HepG2 (cell line): Measurements from ENCODE around the gene NAB2. TPM values are rescaled to one million over a fixed set of nuclear protein-coding genes. Genes with fewer than 3 reads are reported as not detected.

ENCODE experiments used
- ADNP ChIP-seq: sonication (generic); formaldehyde crosslinking; IDR thresholded peaks from 2 replicates; pipeline ENCODE4 v1.4.0; 2020; ENCODE audit warnings: missing genetic modification reagents
- EZH2 ChIP-seq: conservative IDR thresholded peaks from 2 replicates; pipeline ENCODE4 v1.6.1; 2012; ENCODE audit warnings: mild to moderate bottlenecking, low read depth, low read length, moderate library complexity
- HOXA7 ChIP-seq: sonication (generic); formaldehyde crosslinking; IDR thresholded peaks from 2 replicates; pipeline ENCODE4 v1.8.1; 2022; ENCODE audit warnings: mild to moderate bottlenecking, missing genetic modification reagents, moderate library complexity
- KDM1A ChIP-seq: IDR thresholded peaks from 2 replicates; pipeline ENCODE4 v1.6.1; 2016; ENCODE audit warnings: missing compliant biosample characterization
- NFE2 ChIP-seq: sonication (generic); formaldehyde crosslinking; IDR thresholded peaks from 2 replicates; pipeline ENCODE4 v1.4.0; 2020; ENCODE audit warnings: missing genetic modification reagents
- NFIC ChIP-seq: IDR thresholded peaks from 2 replicates; pipeline ENCODE4 v1.6.1; 2012; ENCODE audit warnings: mild to moderate bottlenecking, low read length, inconsistent platforms
- PRPF4 ChIP-seq: fragments of 200-400 bp; formaldehyde crosslinking; IDR thresholded peaks from 2 replicates; pipeline ENCODE4 v1.6.1; 2016; ENCODE audit warnings: low read length, low read depth; ENCODE audit not compliant: poor library complexity, severe bottlenecking
- TOPORS ChIP-seq: sonication (generic); formaldehyde crosslinking; IDR thresholded peaks from 2 replicates; pipeline ENCODE4 v1.8.0; 2023; ENCODE audit warnings: mild to moderate bottlenecking, missing genetic modification reagents
- U2AF2 ChIP-seq: fragments of 200-400 bp; formaldehyde crosslinking; IDR thresholded peaks from 2 replicates; pipeline ENCODE4 v1.6.1; 2017; ENCODE audit warnings: low read depth, mild to moderate bottlenecking, low read length
- ZBTB14 ChIP-seq: sonication (generic); formaldehyde crosslinking; IDR thresholded peaks from 2 replicates; pipeline ENCODE4 v1.4.0; 2020; ENCODE audit warnings: missing genetic modification reagents
- ZBTB20 ChIP-seq: sonication (generic); formaldehyde crosslinking; IDR thresholded peaks from 2 replicates; pipeline ENCODE4 v1.8.1; 2023; ENCODE audit warnings: missing genetic modification reagents, low read depth, mild to moderate bottlenecking, borderline replicate concordance
- ZNF10 ChIP-seq: sonication (generic); formaldehyde crosslinking; IDR thresholded peaks from 2 replicates; pipeline ENCODE4 v1.4.0; 2020; ENCODE audit warnings: mild to moderate bottlenecking, low read depth, missing genetic modification reagents, borderline replicate concordance
- ZNF20 ChIP-seq: sonication (generic); formaldehyde crosslinking; IDR thresholded peaks from 2 replicates; pipeline ENCODE4 v1.4.0; 2020; ENCODE audit warnings: mild to moderate bottlenecking, moderate library complexity, missing genetic modification reagents
- ZNF720 ChIP-seq: sonication (generic); formaldehyde crosslinking; IDR thresholded peaks from 2 replicates; pipeline ENCODE4 v1.4.0; 2020; ENCODE audit warnings: missing genetic modification reagents
- ZNF891 ChIP-seq: sonication (generic); formaldehyde crosslinking; IDR thresholded peaks from 2 replicates; pipeline ENCODE4 v1.5.0; 2020; ENCODE audit warnings: mild to moderate bottlenecking, missing genetic modification reagents
- polyA plus RNA-seq, 8 experiments: library from polyadenylated mRNA; depleted of rRNA in 3 of 8; stranded (reverse) in 7 of 8; unstranded in 1 of 8; fragments of >200 nt; fragmentation: Illumina TruSeq in 4 of 8; extraction: Trizol in 4 of 8; gene quantifications; 2 replicates each; pipeline versions ENCODE4 v1.2.1 to v1.2.3, GENCODE V29; 2011 to 2016; ENCODE audit warnings: low read depth in 4 of 8, missing spikeins in 1 of 8, mixed read lengths in 1 of 8; ENCODE audit not compliant: insufficient read depth in 1 of 8
- total RNA-seq, 5 experiments: library from RNA; depleted of rRNA; stranded (reverse); fragments of >200 nt; fragmentation: Illumina TruSeq; extraction: Trizol; gene quantifications; 2 replicates each; pipeline ENCODE4 v1.2.3, GENCODE V29; 2016; ENCODE audit warnings: low read depth in 1 of 5
- TF ChIP-seq, protein P1 (sequence below), 2 experiments: IDR thresholded peaks; 2 replicates each; pipeline ENCODE4 v1.6.1; 2011 to 2012; ENCODE audit warnings: low read length in 2 of 2, borderline replicate concordance in 1 of 2, low read depth in 1 of 2, mild to moderate bottlenecking in 1 of 2, moderate library complexity in 1 of 2
- TF ChIP-seq, protein P2 (sequence below): sonication (generic); formaldehyde crosslinking; IDR thresholded peaks from 2 replicates; pipeline ENCODE4 v1.8.0; 2022; ENCODE audit warnings: missing genetic modification reagents, mild to moderate bottlenecking, borderline replicate concordance
- TF ChIP-seq, protein P3 (sequence below): IDR thresholded peaks from 2 replicates; pipeline ENCODE4 v1.6.1; 2016; ENCODE audit warnings: mild to moderate bottlenecking, missing biosample characterization, missing genetic modification reagents
- TF ChIP-seq, protein P4 (sequence below): sonication (generic); formaldehyde crosslinking; IDR thresholded peaks from 2 replicates; pipeline ENCODE4 v1.8.0; 2022; ENCODE audit warnings: mild to moderate bottlenecking, missing genetic modification reagents; ENCODE audit not compliant: insufficient replicate concordance
- TF ChIP-seq, protein P5 (sequence below): sonication (generic); formaldehyde crosslinking; IDR thresholded peaks from 2 replicates; pipeline ENCODE4 v1.5.0; 2020; ENCODE audit warnings: missing genetic modification reagents

The NAB2 gene
- total and polyA plus RNA-seq, 2 of the 13 experiments (the other 11 are each of a cell fraction or from before 2014, with no cell fraction given): 11.7 to 12.9 TPM

DNA sequence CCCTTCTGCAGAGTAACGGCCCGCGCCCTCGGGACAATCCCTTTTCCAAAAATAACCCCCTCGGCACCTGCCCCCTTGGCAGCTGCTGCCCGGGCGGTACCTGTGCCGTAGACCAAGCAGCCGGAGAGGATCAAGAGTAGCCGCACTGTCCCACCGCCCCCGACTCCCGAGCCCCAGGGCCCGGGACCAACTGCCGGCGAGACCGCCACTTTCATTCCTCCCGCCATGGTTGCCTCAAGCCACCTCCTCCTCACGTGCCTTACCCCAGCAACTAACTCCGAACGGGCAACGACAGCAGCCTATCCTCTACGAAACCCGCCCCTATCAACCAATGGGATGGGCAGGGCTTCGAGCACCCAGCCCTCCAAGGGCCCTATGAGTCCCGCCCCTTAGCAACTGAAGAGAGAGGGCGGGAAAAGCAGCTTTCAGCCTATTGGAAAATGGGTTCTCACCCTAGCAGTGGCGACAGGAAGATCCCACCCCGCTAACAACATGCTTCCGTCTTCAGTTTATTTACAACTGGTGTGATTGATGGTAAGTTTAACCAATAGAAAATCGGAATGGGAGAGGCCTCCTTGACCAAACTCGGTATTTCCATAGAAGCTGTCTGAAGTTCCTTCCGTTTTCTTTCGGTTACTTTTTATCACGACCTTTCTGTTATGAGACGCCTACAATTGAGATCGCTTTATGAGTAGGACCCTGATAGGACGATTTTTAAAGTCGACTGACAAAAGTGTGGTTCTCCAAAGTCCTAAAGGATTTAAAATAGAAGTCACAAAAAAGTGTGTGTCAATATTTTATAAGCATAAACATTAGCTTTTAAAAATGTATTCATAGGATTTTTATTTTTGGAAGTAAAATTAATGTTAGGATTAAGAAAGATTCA, 10.2 kb upstream of the NAB2 start, which contains the start of gene NEMP1 (continued):
- TF ChIP-seq, protein P1, sequence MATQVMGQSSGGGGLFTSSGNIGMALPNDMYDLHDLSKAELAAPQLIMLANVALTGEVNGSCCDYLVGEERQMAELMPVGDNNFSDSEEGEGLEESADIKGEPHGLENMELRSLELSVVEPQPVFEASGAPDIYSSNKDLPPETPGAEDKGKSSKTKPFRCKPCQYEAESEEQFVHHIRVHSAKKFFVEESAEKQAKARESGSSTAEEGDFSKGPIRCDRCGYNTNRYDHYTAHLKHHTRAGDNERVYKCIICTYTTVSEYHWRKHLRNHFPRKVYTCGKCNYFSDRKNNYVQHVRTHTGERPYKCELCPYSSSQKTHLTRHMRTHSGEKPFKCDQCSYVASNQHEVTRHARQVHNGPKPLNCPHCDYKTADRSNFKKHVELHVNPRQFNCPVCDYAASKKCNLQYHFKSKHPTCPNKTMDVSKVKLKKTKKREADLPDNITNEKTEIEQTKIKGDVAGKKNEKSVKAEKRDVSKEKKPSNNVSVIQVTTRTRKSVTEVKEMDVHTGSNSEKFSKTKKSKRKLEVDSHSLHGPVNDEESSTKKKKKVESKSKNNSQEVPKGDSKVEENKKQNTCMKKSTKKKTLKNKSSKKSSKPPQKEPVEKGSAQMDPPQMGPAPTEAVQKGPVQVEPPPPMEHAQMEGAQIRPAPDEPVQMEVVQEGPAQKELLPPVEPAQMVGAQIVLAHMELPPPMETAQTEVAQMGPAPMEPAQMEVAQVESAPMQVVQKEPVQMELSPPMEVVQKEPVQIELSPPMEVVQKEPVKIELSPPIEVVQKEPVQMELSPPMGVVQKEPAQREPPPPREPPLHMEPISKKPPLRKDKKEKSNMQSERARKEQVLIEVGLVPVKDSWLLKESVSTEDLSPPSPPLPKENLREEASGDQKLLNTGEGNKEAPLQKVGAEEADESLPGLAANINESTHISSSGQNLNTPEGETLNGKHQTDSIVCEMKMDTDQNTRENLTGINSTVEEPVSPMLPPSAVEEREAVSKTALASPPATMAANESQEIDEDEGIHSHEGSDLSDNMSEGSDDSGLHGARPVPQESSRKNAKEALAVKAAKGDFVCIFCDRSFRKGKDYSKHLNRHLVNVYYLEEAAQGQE (IDR thresholded peaks at IDR 0.05; ENCODE audit: borderline replicate concordance in 1 of 2, low read depth in 1 of 2, low read length in 2 of 2): no peak
- TF ChIP-seq ZNF20 (CRISPR knock-in tag) (no peak), EZH2 (no peak), HOXA7 (no peak), ZBTB14 (CRISPR knock-in tag) (no peak), NFIC (0 out of 2 replicates have a peak, but pooled peaks have one; percentile 27), ADNP (no peak), ZNF10 (no peak), ZNF720 (no peak), ZBTB20 (CRISPR knock-in tag) (no peak), ZNF891 (CRISPR knock-in tag) (peak; percentile 66; the same call in 1 of the 2 replicates), KDM1A (CRISPR knock-in tag) (no peak), TOPORS (CRISPR knock-in tag) (no peak), PRPF4 (no peak), NFE2 (CRISPR knock-in tag) (no peak), U2AF2 (no peak)
- TF ChIP-seq, protein P2, sequence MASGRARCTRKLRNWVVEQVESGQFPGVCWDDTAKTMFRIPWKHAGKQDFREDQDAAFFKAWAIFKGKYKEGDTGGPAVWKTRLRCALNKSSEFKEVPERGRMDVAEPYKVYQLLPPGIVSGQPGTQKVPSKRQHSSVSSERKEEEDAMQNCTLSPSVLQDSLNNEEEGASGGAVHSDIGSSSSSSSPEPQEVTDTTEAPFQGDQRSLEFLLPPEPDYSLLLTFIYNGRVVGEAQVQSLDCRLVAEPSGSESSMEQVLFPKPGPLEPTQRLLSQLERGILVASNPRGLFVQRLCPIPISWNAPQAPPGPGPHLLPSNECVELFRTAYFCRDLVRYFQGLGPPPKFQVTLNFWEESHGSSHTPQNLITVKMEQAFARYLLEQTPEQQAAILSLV (CRISPR knock-in tag): no peak
- TF ChIP-seq, protein P3, sequence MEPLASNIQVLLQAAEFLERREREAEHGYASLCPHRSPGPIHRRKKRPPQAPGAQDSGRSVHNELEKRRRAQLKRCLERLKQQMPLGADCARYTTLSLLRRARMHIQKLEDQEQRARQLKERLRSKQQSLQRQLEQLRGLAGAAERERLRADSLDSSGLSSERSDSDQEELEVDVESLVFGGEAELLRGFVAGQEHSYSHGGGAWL (CRISPR knock-in tag): peak; percentile 76; the same call in 1 of the 2 replicates
- TF ChIP-seq, protein P4, sequence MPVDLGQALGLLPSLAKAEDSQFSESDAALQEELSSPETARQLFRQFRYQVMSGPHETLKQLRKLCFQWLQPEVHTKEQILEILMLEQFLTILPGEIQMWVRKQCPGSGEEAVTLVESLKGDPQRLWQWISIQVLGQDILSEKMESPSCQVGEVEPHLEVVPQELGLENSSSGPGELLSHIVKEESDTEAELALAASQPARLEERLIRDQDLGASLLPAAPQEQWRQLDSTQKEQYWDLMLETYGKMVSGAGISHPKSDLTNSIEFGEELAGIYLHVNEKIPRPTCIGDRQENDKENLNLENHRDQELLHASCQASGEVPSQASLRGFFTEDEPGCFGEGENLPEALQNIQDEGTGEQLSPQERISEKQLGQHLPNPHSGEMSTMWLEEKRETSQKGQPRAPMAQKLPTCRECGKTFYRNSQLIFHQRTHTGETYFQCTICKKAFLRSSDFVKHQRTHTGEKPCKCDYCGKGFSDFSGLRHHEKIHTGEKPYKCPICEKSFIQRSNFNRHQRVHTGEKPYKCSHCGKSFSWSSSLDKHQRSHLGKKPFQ (CRISPR knock-in tag): peak; percentile 8
- TF ChIP-seq, protein P5, sequence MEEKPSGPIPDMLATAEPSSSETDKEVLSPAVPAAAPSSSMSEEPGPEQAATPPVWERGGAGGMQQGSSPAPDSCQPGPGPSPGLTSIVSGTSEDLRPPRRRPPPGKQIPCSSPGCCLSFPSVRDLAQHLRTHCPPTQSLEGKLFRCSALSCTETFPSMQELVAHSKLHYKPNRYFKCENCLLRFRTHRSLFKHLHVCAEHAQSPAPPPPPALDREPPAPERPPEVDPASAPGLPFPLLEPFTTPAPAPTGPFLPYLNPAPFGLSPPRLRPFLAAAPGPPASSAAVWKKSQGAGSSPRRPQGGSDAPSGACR (CRISPR knock-in tag): no peak
